ENCODE measurements around the gene LRP8.
A peak's percentile ranks its signal among the peaks of the same experiment; 100 is the strongest.
"Not testable (repeated sequence)": the region's sequence is repeated elsewhere in the genome, so short reads cannot be mapped to it uniquely, and the experiment has no call there.

LRP8 gene

DNA sequence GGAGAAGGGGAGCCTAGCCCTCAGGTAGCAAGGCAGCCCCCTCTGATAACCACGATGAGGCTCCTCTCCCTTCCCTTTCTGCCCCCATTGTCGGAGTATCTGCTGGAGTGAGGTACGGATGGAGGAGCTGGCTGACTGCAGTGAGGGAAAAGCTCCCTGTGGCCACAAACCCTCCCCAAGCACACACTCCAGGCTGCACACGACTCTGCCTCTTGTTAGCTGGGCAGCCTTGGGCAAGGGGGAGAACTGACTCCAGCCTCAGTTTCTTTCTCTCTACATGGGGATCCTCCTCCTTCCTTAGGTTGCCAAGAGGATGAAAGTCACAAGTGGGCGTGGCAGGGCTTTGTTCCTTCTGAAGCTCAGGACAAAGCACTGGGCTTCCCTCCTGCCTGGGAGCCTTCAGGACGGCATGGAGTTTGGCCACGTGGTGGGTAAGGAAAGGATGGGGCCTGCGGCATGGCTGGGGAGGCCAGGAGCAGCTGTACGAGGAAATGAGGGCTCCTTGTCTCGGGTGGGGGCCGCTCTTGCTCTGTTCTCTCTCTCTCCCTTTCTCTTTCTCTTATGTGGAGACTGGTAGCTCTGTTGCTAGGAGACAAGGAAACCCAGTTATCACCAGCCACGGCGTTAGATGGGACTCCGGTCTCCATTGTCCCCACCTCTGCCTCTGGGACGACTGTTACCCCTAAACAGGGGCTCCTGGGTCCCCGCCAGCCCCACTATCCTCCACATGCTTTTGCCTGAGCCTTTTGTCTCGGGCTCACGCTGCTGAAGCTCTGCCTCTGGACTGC is 39.7 kb downstream of the LRP8 start:
- Histone ChIP-seq H3K4me1 (ENCODE audit: control insufficient read depth, insufficient read depth, low read length) (peaks cover 34% of the 10 kb centered on the region), H3K9me3 (ENCODE audit: control insufficient read depth, insufficient read depth, low read depth, low read length) (no peaks in the 10 kb centered on the region), H3K27me3 (ENCODE audit: control insufficient read depth, insufficient read depth, low read length) (no peaks in the 10 kb centered on the region), H3K4me3 (ENCODE audit: low read depth, low read length) (no peak overlapping the region), H3K27ac (ENCODE audit: low read depth, low read length) (peak overlapping the region; percentile 19; the same call in 1 of the 2 replicates), H3K36me3 (ENCODE audit: control insufficient read depth, insufficient read depth, low read length) (peaks cover 77% of the 10 kb centered on the region), H3K9ac (ENCODE audit: low read length) (peak overlapping the region; percentile 22)

DNA sequence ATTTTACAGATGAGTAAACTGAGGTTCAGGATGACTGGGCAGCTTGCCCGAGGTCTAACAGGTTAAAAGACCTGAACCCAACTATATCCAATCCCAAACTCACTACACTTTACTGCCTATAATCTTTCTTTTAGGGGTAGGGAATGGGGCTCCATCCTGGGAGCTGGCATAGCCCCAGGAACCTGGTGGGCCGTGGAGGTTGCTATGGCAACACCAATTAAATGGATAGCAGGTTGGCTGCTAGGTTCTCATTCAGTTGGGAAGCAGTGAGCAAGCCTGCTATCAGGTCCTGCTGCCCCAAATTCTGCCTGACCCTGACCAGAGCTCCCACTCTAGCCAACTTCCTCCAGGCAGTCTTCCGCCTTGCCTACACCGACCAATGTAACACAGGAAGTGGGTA is 40.9 kb downstream of the LRP8 start:
- no peaks in the 10 kb centered on the region for H3K27me3 ChIP-seq (ENCODE audit: control insufficient read depth, insufficient read depth, low read length)
- no peak overlapping the region for H3K4me3 ChIP-seq (ENCODE audit: low read depth, low read length)
- H3K27ac ChIP-seq (ENCODE audit: low read depth, low read length) = no peak overlapping the region
- H3K9me3 ChIP-seq (ENCODE audit: control insufficient read depth, insufficient read depth, low read depth, low read length) = no peaks in the 10 kb centered on the region
- peaks cover 85% of the 10 kb centered on the region for H3K36me3 ChIP-seq (ENCODE audit: control insufficient read depth, insufficient read depth, low read length)
- H3K4me1 ChIP-seq (ENCODE audit: control insufficient read depth, insufficient read depth, low read length) = peaks cover 34% of the 10 kb centered on the region
- no peak overlapping the region for H3K9ac ChIP-seq (ENCODE audit: low read length)

DNA sequence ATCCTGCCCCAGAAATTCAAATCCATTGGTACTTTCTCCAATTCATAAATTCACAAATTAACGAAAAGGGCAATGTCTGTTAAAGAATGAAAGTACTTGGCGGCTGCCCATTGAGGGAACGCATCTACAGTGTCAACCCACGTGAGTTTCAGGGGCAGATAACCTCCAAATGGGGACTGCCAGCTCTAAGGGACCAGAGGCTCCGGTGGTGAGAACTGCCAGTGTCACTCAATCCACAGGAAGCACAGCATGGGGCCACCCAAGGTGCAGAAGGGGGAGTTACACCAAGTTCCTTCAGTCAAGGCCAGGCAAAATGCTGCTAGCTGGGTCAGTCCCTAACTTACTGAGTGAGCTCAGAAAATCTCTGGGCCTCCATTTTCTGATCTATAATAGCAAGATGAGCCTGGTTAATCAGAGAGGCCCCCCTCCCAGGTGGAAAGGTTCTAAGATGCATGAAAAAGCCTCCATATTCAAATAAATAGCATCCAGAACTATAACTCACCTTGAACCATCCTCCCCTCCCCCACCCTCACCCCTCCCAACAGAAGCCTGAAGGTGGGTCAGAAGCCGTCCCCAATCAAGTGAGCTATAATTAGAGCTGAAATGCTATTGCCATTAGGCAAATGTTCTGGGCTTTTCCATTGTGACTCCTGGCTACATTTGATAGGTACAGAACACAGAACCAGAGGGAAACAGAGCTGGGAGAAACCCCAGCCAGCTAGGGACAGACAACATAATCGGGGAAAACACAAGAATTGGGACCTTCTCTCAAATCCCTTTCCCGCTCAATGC is 41.7 kb downstream of the LRP8 start:
- Histone ChIP-seq H3K36me3 (ENCODE audit: control insufficient read depth, insufficient read depth, low read length) (peaks cover 85% of the 10 kb centered on the region), H3K9me3 (ENCODE audit: control insufficient read depth, insufficient read depth, low read depth, low read length) (no peaks in the 10 kb centered on the region), H3K4me3 (ENCODE audit: low read depth, low read length) (no peak overlapping the region), H3K27me3 (ENCODE audit: control insufficient read depth, insufficient read depth, low read length) (no peaks in the 10 kb centered on the region), H3K9ac (ENCODE audit: low read length) (no peak overlapping the region), H3K27ac (ENCODE audit: low read depth, low read length) (no peak overlapping the region), H3K4me1 (ENCODE audit: control insufficient read depth, insufficient read depth, low read length) (peaks cover 34% of the 10 kb centered on the region)

DNA sequence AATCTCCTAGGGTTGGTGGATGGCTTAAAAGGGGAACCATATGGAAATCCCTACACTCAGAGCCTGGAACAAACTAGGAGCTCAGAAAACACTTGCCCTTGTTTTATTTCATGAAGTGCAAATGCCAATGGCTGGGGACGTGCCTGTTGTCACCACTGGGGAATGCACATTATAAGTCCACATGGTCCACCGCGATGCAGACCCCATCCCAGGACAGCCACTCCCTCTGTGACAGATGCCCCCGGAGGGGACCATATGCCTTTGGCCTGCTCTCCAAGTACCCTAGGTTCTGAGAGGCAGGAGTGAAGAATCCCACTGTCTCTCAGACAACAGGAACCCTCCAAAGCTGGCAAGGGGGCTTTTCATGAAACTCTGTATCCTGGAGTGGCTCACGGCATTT is 42.3 kb downstream of the LRP8 start:
- H3K4me1 ChIP-seq (ENCODE audit: control insufficient read depth, insufficient read depth, low read length) = peaks cover 34% of the 10 kb centered on the region
- H3K27me3 ChIP-seq (ENCODE audit: control insufficient read depth, insufficient read depth, low read length) = no peaks in the 10 kb centered on the region
- no peak overlapping the region for H3K9ac ChIP-seq (ENCODE audit: low read length)
- H3K4me3 ChIP-seq (ENCODE audit: low read depth, low read length) = no peak overlapping the region
- peaks cover 86% of the 10 kb centered on the region for H3K36me3 ChIP-seq (ENCODE audit: control insufficient read depth, insufficient read depth, low read length)
- no peaks in the 10 kb centered on the region for H3K9me3 ChIP-seq (ENCODE audit: control insufficient read depth, insufficient read depth, low read depth, low read length)
- no peak overlapping the region for H3K27ac ChIP-seq (ENCODE audit: low read depth, low read length)

DNA sequence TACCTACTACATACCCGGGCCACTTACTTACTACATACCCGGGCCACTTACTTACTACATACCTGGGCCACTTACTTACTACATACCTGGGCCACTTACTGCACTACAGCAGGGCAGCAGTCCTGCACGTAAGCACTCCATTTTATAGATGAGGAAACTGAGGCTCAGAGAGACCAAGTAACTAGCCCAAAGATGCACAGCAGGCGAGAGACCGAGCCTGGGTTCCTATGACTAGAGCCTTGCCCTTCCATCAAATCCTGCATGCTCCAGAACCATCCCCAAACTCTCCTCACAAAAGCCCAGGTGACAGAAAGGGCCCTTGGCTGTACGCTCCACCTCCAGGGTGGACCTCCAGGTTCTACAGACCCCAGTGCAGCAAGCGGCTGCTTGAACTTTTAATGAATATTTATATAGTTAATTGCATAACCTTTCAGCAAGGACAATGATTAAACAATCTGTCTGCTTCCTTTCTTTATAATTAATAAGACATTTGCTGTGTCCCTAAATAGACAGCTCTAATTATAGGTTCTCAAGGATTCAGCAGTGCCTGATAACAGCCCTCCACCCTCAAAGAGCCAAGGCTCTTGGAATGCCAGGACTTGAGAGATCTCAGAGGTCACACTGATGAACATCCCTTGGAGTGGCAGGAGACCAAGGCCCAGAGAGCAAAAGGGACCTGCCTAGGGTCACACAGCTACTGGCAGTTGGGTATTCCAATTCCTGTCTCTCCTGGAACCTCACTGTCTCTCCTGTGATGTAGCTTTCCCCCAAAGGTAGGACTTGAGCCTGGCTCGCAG is 43.4 kb downstream of the LRP8 start:
- Histone ChIP-seq H3K27me3 (ENCODE audit: control insufficient read depth, insufficient read depth, low read length) (no peaks in the 10 kb centered on the region), H3K4me3 (ENCODE audit: low read depth, low read length) (no peak overlapping the region), H3K27ac (ENCODE audit: low read depth, low read length) (no peak overlapping the region), H3K4me1 (ENCODE audit: control insufficient read depth, insufficient read depth, low read length) (peaks cover 29% of the 10 kb centered on the region), H3K9me3 (ENCODE audit: control insufficient read depth, insufficient read depth, low read depth, low read length) (no peaks in the 10 kb centered on the region), H3K9ac (ENCODE audit: low read length) (no peak overlapping the region), H3K36me3 (ENCODE audit: control insufficient read depth, insufficient read depth, low read length) (peaks cover 86% of the 10 kb centered on the region)

DNA sequence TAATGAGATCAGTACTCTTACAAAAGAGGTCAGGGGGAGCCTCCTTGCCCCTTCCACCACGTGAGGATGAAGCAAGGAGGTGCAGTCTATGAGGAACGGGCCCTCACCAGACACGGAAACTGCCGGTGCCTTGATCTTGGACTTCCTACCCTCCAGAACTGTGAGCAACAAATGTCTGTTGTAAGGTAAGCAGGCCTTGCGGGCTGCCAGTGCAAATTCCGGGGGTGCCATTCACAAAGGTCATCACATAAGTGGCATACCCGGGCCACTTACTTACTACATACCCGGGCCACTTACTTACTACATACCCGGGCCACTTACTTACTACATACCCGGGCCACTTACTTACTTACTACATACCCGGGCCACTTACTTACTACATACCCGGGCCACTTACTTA is 44.7 kb downstream of the LRP8 start:
- H3K27me3 ChIP-seq (ENCODE audit: control insufficient read depth, insufficient read depth, low read length); H3K9ac ChIP-seq (ENCODE audit: low read length); H3K9me3 ChIP-seq (ENCODE audit: control insufficient read depth, insufficient read depth, low read depth, low read length); H3K4me3 ChIP-seq (ENCODE audit: low read depth, low read length); H3K27ac ChIP-seq (ENCODE audit: low read depth, low read length): not testable (repeated sequence)
- Histone ChIP-seq H3K4me1 (ENCODE audit: control insufficient read depth, insufficient read depth, low read length) (peaks cover 16% of the 10 kb centered on the region), H3K36me3 (ENCODE audit: control insufficient read depth, insufficient read depth, low read length) (peaks cover 79% of the 10 kb centered on the region)

DNA sequence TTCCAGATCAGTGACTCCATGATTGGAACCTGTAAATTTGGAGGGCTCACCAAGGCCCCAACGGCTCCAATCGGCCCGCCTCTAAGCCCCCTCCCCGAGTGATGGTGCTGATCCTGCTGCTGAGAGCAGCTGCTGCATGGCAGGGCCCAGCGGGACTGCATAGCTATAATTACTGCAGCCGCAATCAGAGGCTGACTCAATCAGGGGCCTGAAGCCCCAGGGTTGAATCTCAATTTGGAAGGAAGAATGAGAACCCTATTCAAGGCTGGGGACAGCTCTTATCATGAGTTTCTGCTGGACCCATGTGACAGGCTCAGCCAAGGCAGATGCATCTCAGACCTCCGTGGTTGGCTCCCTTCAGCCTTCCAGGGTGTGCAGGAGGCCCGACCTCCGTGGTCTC is 46.7 kb downstream of the LRP8 start:
- Histone ChIP-seq H3K9me3 (ENCODE audit: control insufficient read depth, insufficient read depth, low read depth, low read length) (no peaks in the 10 kb centered on the region), H3K4me3 (ENCODE audit: low read depth, low read length) (no peak overlapping the region), H3K9ac (ENCODE audit: low read length) (no peak overlapping the region), H3K4me1 (ENCODE audit: control insufficient read depth, insufficient read depth, low read length) (no peaks in the 10 kb centered on the region; the same call in 1 of the 2 replicates), H3K27ac (ENCODE audit: low read depth, low read length) (no peak overlapping the region), H3K27me3 (ENCODE audit: control insufficient read depth, insufficient read depth, low read length) (no peaks in the 10 kb centered on the region), H3K36me3 (ENCODE audit: control insufficient read depth, insufficient read depth, low read length) (peaks cover 77% of the 10 kb centered on the region)

DNA sequence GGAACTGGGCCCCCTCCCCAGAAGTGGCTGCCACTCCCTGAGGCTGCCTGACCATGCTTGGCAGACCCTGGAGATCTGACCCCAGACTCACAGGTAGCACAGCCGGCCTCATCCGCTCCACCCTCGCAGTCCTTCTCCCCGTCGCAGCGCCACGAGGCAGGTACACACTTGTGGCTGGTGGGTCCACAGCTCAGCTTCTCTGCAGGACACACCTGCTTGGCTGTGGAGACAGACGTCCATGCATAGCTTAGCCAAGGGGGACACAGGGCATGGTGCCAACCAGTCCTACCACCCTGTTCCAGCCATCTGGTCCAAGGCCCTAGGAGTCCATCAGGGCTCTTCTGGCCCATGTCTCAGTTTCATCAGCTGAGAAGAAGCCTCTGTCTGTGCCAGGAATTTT is 47.4 kb downstream of the LRP8 start:
- H3K27ac ChIP-seq (ENCODE audit: low read depth, low read length) = no peak overlapping the region
- peaks cover 77% of the 10 kb centered on the region for H3K36me3 ChIP-seq (ENCODE audit: control insufficient read depth, insufficient read depth, low read length)
- H3K9me3 ChIP-seq (ENCODE audit: control insufficient read depth, insufficient read depth, low read depth, low read length) = no peaks in the 10 kb centered on the region
- no peak overlapping the region for H3K4me3 ChIP-seq (ENCODE audit: low read depth, low read length)
- H3K27me3 ChIP-seq (ENCODE audit: control insufficient read depth, insufficient read depth, low read length) = no peaks in the 10 kb centered on the region
- H3K4me1 ChIP-seq (ENCODE audit: control insufficient read depth, insufficient read depth, low read length) = no peaks in the 10 kb centered on the region
- no peak overlapping the region for H3K9ac ChIP-seq (ENCODE audit: low read length)

DNA sequence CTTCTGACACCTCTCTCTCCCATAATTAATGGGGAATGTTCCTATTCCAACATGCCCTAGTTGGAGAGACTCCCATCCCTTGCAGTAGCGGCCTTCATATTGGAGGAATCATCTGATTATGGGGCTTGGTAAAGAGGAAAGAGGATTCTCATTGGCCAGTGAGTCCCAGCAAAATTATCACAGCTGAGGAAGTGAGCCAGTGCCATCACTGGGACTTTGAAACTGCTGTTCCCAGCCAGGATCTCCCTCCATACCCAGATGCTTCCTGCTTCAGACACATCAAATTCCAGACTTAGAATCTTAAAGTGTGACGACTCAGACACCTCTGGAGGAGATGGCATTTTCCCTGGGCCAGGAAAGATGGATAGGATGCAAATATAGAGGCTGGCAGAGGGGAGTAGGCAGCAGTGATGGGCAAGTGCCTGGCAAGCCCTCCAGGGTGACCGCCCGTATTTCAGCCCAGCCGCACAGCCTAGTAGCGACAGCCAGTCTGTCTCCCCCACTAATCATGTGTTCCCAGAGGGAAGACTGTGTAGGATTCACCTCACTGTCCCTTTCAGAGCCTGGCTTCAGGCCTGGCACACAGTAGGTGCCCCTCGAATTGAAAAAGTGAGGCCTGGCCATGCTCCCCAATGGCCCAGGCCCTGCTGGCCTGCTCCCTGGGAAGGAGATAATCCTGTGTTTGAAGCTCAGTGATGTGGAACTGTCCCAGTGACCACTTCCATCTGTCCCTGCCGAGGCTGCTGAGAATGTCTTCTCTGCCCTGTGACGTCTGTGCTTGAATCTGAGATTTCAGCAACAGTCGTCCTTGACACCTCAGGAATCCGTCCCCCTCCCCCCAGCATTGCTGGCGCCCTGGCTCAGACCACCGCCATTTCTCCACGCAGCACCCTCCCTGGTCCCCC is 48.3 kb downstream of the LRP8 start:
- no peaks in the 10 kb centered on the region for H3K4me1 ChIP-seq (ENCODE audit: control insufficient read depth, insufficient read depth, low read length)
- H3K9me3 ChIP-seq (ENCODE audit: control insufficient read depth, insufficient read depth, low read depth, low read length) = no peaks in the 10 kb centered on the region
- no peak overlapping the region for H3K27ac ChIP-seq (ENCODE audit: low read depth, low read length)
- peaks cover 77% of the 10 kb centered on the region for H3K36me3 ChIP-seq (ENCODE audit: control insufficient read depth, insufficient read depth, low read length)
- no peaks in the 10 kb centered on the region for H3K27me3 ChIP-seq (ENCODE audit: control insufficient read depth, insufficient read depth, low read length)
- no peak overlapping the region for H3K4me3 ChIP-seq (ENCODE audit: low read depth, low read length)
- no peak overlapping the region for H3K9ac ChIP-seq (ENCODE audit: low read length)

DNA sequence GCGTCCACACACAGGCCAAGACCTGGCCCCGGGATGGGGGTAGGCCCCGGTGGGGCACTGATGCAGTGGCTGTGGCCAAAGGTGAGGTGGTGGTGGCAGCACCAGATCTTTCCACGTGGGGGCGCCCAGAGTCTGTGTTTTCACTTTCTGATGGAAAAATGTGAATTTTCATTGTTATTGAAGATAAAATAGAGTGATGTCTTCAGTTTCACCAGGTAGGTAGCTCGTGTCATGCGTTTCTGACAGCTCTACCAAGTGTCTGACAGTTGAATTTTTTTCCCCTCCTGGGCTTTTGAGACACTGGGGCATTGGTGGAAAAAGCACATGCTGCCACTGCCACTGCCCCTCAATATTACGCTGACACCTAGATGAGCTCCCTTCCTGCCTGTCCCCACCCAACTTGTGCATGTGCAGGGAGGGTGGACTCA is 49.6 kb downstream of the LRP8 start:
- H3K36me3 ChIP-seq (ENCODE audit: control insufficient read depth, insufficient read depth, low read length) = peaks cover 85% of the 10 kb centered on the region
- no peak overlapping the region for H3K9ac ChIP-seq (ENCODE audit: low read length)
- H3K27ac ChIP-seq (ENCODE audit: low read depth, low read length) = no peak overlapping the region
- H3K4me3 ChIP-seq (ENCODE audit: low read depth, low read length) = no peak overlapping the region
- H3K4me1 ChIP-seq (ENCODE audit: control insufficient read depth, insufficient read depth, low read length) = no peaks in the 10 kb centered on the region
- no peaks in the 10 kb centered on the region for H3K27me3 ChIP-seq (ENCODE audit: control insufficient read depth, insufficient read depth, low read length)
- H3K9me3 ChIP-seq (ENCODE audit: control insufficient read depth, insufficient read depth, low read depth, low read length) = no peaks in the 10 kb centered on the region
